CD4-positive, alpha-beta T cell treated with Interleukin-21 for 1 hour (primary cell): Measurements from ENCODE around the gene FOXRED2.
"Not testable (repeated sequence)": the region's sequence is repeated elsewhere in the genome, so short reads cannot be mapped to it uniquely, and the experiment has no call there.

Source experiments
- DNase-seq: peaks from one replicate; pipeline ENCODE4 v3.0.0-alpha.2; 2020

The FOXRED2 gene

GRCh38 chr22:36506637-36507517 is at the start of gene FOXRED2:
FOXRED2 (minus strand) TSS chr22:36507040; CDS start chr22:36506422, 618 bp downstream.
- peak; percentile 91 for DNase-seq

GRCh38 chr22:36554098-36554497 is 47.3 kb upstream of the FOXRED2 start:
- DNase-seq, result no peak

- DNase-seq, result no peak
Observed at GRCh38 chr22:36552289-36552688, 45.4 kb upstream of the FOXRED2 start.

GRCh38 chr22:36550701-36551495 is 44.1 kb upstream of the FOXRED2 start:
- no peak for DNase-seq

GRCh38 chr22:36549033-36549432 is 42.2 kb upstream of the FOXRED2 start:
- no peak for DNase-seq

- DNase-seq, result no peak
Observed at GRCh38 chr22:36548606-36549005, 41.8 kb upstream of the FOXRED2 start.

- DNase-seq, result no peak
Observed at GRCh38 chr22:36546932-36547331, 40.1 kb upstream of the FOXRED2 start.

GRCh38 chr22:36546092-36546804 is 39.4 kb upstream of the FOXRED2 start:
- peak; percentile 16 for DNase-seq

GRCh38 chr22:36544107-36544620 is 37.3 kb upstream of the FOXRED2 start:
- DNase-seq, result no peak

GRCh38 chr22:36541831-36542411 is 35.1 kb upstream of the FOXRED2 start:
- no peak for DNase-seq

GRCh38 chr22:36540867-36541642 is 34.2 kb upstream of the FOXRED2 start:
- DNase-seq, result no peak

GRCh38 chr22:36538529-36538928 is 31.7 kb upstream of the FOXRED2 start:
- no peak for DNase-seq

GRCh38 chr22:36536717-36537116 is 29.9 kb upstream of the FOXRED2 start:
- no peak for DNase-seq

GRCh38 chr22:36533320-36533719 is 26.5 kb upstream of the FOXRED2 start:
- DNase-seq, result not testable (repeated sequence)

GRCh38 chr22:36532466-36532865 is 25.6 kb upstream of the FOXRED2 start:
- no peak for DNase-seq

- DNase-seq, result peak; percentile 100
Observed at GRCh38 chr22:36528795-36529751, 22.2 kb upstream of the FOXRED2 start, which contains the start of gene EIF3D. EIF3D (minus strand) TSS chr22:36529166; CDS start chr22:36526121, 3,045 bp downstream.

- peak; percentile 34 for DNase-seq
Observed at GRCh38 chr22:36528341-36528740, 21.5 kb upstream of the FOXRED2 start.

- no peak for DNase-seq
Observed at GRCh38 chr22:36522662-36523061, 15.8 kb upstream of the FOXRED2 start.

- DNase-seq, result no peak
Observed at GRCh38 chr22:36520423-36520822, 13.6 kb upstream of the FOXRED2 start.

GRCh38 chr22:36519906-36520305 is 13.1 kb upstream of the FOXRED2 start:
- not testable (repeated sequence) for DNase-seq
